HG03060 (cell line): ENCODE data around the gene LRBA.

ENCODE experiments used
- ATAC-seq: cut with Tn5 transposase; IDR thresholded peaks from one replicate; pipeline ENCODE4 v1.9.1; 2021; ENCODE audit warnings: low read depth, moderate number of reproducible peaks; ENCODE audit not compliant: unreplicated experiment

The LRBA gene

DNA sequence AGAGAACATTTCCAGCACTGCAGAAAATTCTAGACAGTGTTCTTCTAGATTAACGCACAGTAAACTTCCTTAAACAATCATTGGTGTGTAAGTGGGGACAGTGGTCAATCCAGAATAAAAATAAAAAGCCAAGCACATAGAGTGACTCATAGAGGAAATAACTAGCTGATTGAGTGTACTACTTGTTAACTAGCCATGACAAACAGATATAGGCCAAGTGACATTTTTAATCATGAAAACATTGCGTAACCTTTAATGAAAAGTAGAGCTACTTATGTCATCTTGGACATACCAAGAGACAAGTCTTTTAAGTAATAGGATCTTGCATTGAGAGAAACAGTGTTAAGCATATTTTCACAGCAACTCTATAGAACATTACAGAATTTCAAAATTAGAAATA lies 667.0 kb downstream of the LRBA start:
- no peak for ATAC-seq

DNA sequence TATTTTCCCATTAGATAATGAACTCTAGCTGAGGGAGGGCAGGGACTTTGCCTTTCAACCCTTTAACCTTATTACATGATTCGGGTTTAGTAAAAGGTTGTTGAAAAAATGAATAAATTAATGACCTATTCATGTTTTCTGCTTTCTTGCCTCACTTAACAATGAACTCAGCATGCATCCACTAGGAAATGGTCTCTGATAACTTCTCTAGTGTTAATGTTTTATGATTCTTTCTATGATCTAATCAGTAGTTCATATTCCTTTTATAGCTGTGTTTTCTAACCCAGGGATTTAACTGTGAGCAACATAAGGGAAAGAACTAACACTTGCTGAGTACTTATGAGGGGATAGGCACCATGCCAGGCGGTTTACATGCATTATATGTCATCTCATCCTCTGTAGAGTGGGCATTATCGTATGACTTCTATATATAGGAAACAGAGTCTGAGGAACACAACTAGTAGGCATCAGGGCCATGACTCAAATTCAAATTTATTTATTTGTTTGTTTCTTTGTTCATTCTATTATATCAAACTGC lies 669.8 kb downstream of the LRBA start:
- ATAC-seq = no peak

DNA sequence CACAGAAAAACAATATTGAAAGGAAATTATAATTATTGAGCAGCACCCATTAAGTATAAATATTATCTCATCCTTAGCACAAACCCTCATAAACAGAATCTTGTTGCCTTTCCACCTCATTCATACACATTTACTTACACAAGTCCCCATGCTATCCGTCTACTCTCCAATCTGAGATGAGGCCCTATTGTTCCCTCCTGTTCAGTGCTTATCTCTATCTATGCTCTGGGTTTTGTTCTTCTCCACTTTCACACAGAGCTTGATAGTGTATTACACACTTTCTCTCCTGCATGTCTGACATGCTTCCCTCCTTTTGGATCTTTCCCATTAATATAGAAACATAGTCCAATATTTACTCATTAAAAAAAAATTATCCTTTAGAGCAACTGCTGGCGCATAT lies 671.3 kb downstream of the LRBA start:
- no peak for ATAC-seq

DNA sequence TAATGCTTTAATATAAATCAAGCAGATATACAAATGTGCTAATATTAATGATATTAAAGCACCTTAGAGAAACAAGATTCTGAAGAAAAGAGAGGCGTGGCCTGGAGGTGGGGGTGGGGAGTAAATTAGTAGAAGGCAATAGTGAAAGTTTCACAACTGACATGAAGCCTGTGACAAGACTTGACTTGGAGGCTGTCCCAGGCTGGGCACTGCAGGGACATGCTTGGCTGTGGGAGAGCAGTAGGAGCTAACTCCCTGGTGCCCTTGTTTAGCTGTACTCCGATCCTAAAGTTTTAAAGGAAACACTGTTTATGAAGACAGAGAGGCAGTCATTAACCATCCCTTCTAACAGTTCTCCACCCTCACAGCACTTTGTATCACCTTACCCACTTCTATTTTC lies 672.1 kb downstream of the LRBA start:
- no peak for ATAC-seq

DNA sequence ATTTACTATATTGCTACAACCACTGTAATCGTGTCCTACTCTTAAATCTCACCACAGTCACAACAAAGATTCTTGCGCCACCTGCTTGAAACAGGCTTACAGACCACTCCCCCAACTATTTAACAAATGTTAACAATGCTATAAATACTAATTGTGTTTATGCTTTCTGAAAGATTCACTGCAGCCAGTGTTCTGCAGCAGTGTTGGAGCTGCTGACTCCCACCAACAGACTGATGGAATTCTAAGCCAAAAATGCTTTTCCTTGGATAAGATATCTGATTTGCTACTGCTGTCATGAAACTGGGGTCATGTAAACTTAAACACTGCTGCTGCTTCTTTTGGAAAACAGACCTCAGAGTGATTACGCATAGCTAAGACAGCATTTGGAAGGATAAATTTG lies 677.4 kb downstream of the LRBA start:
- no peak for ATAC-seq

DNA sequence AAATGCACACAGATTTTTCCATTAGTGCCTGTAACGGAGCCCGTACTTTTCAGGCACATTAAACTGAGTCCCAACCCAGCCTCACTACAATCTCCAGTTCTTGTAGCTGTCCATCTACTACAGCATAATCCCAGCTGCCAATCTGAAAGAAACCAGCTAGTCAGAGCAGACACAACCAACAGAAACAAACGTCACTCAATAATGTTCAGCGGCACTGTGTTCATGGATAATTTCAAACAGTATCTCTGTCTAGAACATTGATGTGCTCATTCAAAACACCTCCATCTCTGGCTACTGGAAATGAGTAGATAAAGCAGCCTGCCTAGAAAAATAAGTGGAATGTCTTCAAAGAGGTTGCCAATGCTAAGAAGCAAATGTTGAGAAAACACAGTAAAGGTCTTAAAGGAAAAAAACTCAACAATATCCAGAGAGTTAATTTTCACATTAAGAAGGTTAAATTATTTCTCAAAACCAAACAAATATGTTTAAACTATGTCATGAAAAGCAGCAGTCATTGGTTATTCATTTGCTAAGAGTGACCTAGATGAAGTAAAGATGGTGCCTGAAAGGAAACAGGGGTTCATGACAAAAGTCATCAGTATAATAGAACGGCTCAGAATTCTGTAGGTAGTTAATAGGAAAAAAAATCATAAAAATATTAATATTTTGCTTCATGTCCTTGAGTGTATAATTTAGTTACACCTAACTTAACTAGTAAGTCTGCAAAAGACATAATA lies 678.2 kb downstream of the LRBA start:
- no peak for ATAC-seq

DNA sequence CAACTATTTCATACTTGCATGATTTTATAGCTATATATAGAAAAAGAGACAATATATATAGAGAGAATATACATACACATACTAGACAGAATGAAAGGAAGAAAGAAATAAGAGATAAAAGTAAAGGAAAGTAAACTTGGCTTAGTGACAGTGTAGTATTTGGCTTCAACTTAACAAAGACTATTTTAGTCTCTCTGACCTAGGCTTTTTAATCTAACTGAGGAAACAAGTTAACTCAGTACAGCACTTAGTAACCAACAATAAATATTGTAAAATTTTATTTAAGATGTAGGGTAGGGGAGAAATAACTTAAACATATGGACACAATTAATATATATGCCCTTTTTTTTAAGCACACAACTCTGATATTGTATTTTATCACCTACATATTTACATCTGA lies 682.1 kb downstream of the LRBA start:
- ATAC-seq = no peak

DNA sequence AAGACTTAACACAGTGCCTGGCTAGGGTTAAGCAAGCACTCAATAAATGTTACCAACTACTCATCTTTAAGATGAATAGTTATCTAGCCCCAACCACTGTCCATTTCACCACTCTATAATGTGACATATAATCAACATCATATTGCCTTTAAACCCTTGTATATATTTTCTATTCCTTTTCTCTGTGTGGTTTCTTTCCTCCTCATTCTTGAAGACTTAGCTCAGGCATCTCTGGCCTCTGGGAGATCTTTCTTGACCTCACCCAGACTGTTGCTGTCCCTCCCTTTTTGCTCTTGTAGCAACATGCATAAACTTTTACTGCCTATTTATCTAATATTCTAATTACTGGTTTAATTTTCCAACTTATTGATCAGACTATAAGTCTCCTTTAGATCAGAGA lies 683.0 kb downstream of the LRBA start:
- ATAC-seq = no peak

DNA sequence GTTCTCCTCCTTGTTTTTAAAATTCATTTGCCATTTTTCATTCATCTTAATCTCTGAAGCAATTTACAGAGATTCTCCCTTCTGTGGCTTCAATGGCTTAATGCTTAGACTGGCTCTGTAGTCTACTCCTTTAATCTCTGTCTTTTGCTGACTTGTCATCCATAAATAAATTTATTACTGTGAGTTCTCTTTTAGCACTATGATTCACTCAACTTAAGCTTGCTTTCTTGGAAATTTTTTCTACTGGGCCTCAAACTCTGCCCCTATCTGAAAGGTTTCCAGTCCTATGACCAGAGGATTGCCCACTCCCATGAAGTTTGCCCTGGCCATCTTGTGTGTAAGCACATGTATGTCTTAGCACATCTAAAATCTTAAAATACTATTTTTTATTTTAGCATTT lies 685.7 kb downstream of the LRBA start:
- ATAC-seq = no peak

DNA sequence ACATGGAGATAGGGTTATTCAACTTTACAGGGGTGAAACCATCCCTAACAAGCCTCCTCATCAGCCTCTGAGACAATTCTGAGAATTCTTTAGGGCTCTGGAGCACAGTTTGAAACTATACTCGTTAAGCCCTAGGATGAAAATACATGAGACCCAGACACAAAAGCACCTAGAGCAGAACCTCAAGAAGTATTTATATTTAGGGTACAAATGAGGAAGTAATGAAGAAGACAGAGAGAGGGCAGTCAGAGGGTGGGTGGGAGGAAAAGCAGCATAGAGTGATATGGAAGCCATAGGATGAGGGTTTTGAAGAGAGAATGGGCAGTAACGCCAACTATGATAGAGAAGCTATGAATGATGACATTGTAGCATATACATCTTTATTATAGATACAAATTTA lies 686.6 kb downstream of the LRBA start:
- ATAC-seq = no peak

DNA sequence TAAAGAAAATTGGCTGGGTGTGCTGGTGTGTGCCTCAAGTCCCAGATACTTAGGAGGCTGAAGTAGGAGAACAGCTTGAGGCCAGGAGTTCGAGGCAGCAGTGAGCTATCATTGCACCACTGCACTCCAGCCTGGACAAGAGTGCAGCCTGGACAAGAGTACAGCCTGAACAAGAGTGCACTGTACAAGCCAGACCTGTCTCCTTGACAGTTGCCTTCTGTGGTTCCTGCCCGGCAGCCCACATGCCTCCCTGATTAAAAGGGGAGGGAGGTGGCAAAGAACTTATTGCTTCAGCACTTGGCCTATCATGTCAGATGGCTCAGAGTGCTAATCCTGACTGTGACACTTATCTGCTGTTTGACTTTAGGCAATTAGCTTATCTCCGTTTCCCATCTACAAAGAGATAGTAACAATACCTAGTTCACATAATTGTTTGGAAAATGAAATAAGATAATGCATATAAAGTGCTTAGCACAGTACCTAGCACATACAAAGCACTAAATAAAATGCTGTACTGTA lies 687.8 kb downstream of the LRBA start:
- ATAC-seq = no peak

DNA sequence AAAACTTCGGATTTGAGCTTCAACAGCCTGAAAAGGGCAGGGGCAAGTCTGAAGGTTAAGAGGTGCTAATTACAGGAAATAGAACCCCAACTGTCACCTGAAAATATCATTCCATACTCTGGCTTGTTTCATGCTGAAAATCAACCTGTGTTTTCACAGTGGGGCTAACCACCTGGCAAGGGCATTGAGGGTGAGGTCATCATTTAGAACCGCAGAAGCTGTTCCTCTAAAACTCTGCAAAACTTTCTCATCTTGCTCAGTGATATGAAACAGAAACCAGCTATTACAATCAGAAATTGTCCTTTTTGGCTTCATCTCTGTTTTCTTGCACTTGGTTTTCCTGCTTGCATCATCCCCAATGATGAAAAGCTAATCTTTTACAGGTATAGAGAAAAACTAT lies 689.2 kb downstream of the LRBA start:
- no peak for ATAC-seq

DNA sequence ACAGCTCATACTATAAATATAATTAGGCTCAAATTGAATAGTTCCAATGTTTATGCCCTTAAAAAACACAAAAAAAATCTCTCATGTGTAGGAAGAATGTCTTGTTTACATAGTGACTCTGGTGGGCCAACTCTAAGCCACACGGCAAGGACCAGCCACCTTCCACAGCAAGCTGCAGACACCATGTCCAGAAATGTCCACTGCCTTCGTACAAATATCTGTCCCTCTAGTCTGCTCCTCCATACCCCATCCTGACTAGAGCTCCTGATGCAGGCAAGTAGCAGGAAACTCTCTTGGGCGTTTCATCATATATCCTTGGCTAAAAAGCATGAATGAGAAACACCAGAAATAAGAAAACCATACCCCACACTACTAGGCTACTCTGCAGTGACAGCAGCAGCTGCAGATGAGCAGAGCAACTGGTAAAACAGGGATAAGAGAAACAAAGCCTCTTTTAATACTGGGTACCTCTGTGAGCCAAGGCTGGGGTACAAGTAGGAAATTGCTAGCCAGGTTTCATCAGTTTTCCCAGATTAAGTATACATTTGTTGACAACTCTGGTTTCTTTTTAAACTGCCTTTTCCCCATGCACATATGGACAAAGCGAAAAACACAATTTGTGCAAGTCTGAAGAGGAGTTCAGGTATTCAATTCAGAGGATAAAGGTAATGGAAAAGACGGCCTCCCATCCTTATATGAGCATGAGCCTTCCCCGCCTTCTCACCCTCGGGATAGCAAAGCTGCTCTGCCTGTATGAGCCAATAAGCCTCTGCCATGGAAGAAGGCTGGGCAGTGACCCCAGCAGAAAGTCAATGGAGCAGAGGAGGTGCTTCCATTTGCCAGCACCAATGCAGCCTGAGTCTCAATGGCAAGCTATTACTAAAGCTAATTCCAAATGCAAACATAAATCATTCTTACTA lies 691.4 kb downstream of the LRBA start:
- ATAC-seq = no peak

DNA sequence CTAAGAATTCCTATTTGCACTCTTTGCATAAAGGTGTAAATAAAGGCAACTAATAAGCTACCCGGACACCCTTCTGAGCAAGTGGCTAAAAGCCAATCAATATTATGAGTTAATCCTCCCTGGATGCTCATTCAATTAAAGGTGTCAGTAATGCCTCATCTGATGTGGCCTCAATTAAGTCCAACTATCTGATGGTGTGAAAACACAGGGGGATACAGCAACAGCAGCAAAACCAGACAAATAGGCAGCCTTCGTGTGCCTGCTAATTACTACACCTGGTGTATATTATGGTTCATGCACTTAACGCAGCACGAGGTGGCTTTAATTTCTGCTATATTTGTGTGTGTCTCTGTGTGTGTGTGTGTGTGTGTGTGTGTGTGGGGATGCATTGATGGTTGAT lies 692.4 kb downstream of the LRBA start:
- ATAC-seq = no peak

DNA sequence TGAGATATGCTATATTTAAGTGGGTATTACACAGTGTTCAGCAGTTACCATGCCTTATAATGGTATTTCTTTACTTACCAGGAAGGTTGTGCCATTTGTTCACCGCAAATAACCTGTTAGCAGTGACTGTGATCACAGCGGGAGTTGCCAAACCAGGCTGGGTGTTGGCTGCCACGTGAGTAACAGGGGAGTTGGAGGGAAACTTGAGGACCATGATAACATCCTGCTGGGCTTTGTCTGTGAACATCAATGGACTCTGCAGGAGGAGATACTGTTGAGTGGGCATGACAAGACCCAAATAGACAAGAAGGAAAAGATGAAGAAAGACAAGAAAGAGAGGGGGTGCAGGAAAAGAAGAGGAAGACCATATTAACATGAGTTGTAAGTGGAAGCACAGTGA lies 694.0 kb downstream of the LRBA start:
- ATAC-seq = no peak

DNA sequence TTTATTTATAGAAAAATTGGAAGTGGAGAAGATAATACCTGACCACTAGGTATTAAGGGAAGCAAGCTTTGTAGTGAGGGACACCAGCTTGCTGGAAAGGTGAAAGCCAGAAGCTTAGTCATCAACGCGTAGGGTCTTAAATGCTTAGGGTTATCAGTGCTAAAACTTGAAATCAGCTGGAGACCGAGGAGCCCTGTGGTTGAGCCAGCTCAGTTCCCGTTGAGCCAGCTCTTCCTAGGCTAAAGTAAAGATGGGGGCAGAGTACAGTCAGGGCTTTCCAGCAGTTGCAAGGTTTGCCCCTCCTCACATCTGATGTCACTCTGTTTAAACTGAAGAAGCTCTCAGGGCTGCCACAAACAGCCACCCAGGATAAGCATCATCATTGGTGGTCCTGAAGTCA lies 696.1 kb downstream of the LRBA start:
- no peak for ATAC-seq

DNA sequence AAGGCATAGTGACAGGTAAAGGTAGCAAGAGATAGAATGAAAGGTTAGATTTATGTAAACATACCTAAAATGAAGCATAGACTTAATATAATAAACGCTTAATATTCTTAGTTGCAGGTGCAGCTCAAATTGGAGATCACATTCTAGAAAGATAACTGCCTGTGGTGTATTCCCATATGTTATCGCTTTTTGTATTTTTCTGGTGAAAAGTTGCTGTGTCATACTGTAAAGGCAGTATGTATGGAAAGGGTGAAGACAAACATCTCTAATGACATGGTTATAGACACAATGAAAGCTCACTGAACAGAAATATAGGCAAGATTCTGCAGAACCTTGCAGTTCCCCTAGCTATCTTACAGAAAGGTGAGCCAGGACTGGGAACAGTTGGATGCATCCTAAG lies 696.6 kb downstream of the LRBA start:
- no peak for ATAC-seq

DNA sequence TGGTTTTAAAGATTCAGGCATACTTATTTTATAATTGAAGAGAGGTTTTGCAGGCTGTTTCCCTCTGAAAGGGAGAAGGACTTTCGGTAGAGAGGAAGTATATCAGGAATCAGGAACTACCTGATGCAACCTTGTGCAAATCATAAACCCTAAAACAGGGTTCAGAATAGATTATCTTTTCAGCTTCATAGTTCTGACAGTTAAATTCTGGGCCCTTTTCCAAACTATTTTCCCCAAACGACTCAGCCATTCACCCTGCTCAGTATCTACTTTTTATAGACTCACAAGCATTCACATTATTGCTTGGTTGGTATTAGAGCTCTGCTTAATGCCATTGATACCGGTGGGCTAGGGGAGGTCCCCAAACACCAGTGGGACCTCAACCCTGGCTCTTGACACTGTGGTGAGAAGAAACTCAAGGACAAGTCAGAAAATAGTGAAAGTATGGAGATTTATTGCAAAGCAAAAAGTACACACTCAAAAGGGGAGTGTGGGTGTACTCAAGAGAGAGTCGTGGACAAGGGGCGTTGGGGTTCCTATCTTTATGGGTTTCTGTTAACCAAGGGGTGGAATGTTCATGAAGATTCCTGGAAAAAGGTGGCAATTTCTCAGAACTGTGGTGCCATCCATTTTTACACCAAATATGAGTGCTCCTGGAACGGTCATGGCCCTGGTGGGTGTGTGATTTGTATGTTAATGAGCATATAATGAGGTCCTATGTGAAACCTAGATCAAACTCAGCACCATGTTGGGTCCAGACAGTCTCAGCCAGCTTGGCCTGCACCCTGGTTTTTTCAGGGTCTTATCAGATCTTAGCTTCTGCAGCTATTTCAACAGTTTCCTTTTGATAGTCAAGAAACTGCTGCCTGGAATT lies 698.5 kb downstream of the LRBA start:
- no peak for ATAC-seq

DNA sequence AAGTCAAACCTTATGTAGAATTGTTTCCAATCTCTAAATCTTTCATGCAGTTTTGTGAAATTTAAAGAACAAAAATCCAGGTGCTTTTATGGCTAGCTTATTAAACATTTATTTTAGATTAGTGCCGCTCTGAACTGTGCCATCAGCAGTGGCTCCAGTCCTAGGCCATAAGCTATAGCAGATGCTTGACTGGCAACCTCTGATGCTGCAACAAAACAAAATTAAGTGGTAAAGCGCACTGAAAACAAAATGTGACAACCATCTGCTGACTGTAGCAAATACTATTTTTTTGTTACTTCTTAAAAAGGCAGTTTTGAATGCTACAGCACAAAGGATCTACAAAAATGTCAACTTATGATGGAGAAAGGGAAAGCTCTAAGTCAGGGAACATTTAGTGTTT lies 699.4 kb downstream of the LRBA start:
- no peak for ATAC-seq

DNA sequence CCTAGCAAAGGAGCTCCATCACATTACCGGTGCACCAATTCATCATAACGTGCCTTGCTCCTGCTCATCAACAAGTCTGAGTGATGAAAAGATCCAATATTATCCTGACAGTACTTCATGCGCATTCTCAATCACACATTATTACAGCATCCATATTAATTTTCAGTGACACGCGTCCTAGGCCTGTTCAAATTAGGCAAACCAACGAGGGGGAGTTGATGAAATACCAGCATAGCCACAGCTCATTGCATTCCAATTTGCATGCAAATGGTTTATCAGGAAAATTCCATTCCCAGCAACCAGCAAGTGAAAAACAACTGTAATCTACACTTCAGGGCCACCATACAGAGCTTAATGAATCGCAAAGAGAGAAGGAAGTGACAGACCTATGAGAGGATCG lies 699.9 kb downstream of the LRBA start:
- ATAC-seq = no peak

DNA sequence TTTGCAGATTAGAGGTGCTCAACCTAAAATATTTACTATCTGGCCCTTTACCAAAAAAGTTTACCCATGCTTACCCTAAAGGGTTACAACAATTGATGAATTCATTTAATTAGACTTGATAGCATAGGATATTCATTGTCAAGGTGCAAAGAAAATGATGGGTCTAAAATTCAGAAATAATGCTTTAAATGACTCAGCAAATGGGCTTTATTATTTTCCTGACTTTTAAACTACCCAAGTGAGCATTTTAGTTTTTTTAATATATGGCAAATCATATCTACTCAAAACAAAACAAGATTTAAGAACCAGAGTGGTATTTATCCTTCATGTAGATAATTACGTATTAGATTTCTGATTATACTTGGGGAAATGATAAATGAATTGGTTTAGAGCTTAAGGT lies 701.1 kb downstream of the LRBA start:
- no peak for ATAC-seq
